Neuronal stem cell (in vitro differentiated cells): Measurements from ENCODE around the gene ZCCHC18. TPM values are rescaled to one million over a fixed set of nuclear protein-coding genes. Genes with fewer than 3 reads are reported as not detected.
"Not testable (repeated sequence)": the region's sequence is repeated elsewhere in the genome, so short reads cannot be mapped to it uniquely, and the experiment has no call there.

Experiments used
- DNase-seq: peaks from one replicate; pipeline ENCODE4 v3.0.0-alpha.2; 2013; ENCODE audit warnings: low spot score
- H2AFZ ChIP-seq: one replicate; pipeline ENCODE4 v1.6.1; 2013; ENCODE audit warnings: mild to moderate bottlenecking, low read length, inconsistent platforms
- H2AK5ac ChIP-seq: 2 replicates; pipeline ENCODE4 v1.6.1; 2013; ENCODE audit warnings: low read depth, mild to moderate bottlenecking, inconsistent platforms, low read length, moderate library complexity, mixed read lengths
- H2BK120ac ChIP-seq: 2 replicates; pipeline ENCODE4 v1.6.1; 2013; ENCODE audit warnings: low read depth, mild to moderate bottlenecking, inconsistent platforms, low read length, moderate library complexity, mixed read lengths
- H2BK12ac ChIP-seq: one replicate; pipeline ENCODE4 v1.6.1; 2013; ENCODE audit warnings: low read length, inconsistent platforms
- H2BK15ac ChIP-seq: 2 replicates; pipeline ENCODE4 v1.6.1; 2013; ENCODE audit warnings: mild to moderate bottlenecking, low read length, inconsistent platforms, mixed read lengths
- H2BK5ac ChIP-seq: one replicate; pipeline ENCODE4 v1.6.1; 2013; ENCODE audit warnings: inconsistent platforms, mild to moderate bottlenecking, low read length, moderate library complexity
- H3K14ac ChIP-seq: one replicate; pipeline ENCODE4 v1.6.1; 2013; ENCODE audit warnings: low read length, inconsistent platforms
- H3K18ac ChIP-seq: 2 replicates; pipeline ENCODE4 v1.6.1; 2013; ENCODE audit warnings: low read length, inconsistent platforms
- H3K23ac ChIP-seq: 2 replicates; pipeline ENCODE4 v1.6.1; 2013; ENCODE audit warnings: low read depth, mild to moderate bottlenecking, mixed read lengths, low read length, inconsistent platforms; ENCODE audit not compliant: poor library complexity
- H3K27ac ChIP-seq: replicated peaks from 3 replicates; pipeline ENCODE4 v1.5.1; 2013; ENCODE audit warnings: low read length, inconsistent platforms
- H3K27me3 ChIP-seq, 3 experiments: 2 replicates each; pipeline ENCODE4 v1.6.1; 2013; ENCODE audit warnings: low read length in 3 of 3, mild to moderate bottlenecking in 2 of 3, inconsistent platforms in 1 of 3, low read depth in 1 of 3, mixed read lengths in 1 of 3, moderate library complexity in 1 of 3; ENCODE audit not compliant: control insufficient read depth in 3 of 3, insufficient read depth in 3 of 3
- H3K36me3 ChIP-seq, 2 donors: replicated peaks in 1 of 2; 2 replicates each; pipeline ENCODE4 v1.6.1; 2013; ENCODE audit warnings: low read length in 2 of 2; ENCODE audit not compliant: control insufficient read depth in 2 of 2, insufficient read depth in 2 of 2
- H3K4ac ChIP-seq: 2 replicates; pipeline ENCODE4 v1.6.1; 2013; ENCODE audit warnings: inconsistent platforms, mild to moderate bottlenecking, low read length, moderate library complexity
- H3K4me1 ChIP-seq, 2 donors: 1 replicate in 1 of 2; 2 replicates in 1 of 2; pipeline ENCODE4 v1.6.1; 2013; ENCODE audit warnings: low read length in 2 of 2, low read depth in 1 of 2; ENCODE audit not compliant: control insufficient read depth in 2 of 2, insufficient read depth in 1 of 2
- H3K4me2 ChIP-seq: one replicate; pipeline ENCODE4 v1.6.1; 2013; ENCODE audit warnings: mild to moderate bottlenecking, low read length, inconsistent platforms; ENCODE audit not compliant: insufficient read depth, poor library complexity, severe bottlenecking
- H3K4me3 ChIP-seq, 2 donors: 2 replicates each; pipeline ENCODE4 v1.5.1; 2013; ENCODE audit warnings: low read length in 2 of 2, mild to moderate bottlenecking in 2 of 2, inconsistent platforms in 1 of 2, moderate library complexity in 1 of 2
- H3K79me1 ChIP-seq: one replicate; pipeline ENCODE4 v1.6.1; 2013; ENCODE audit warnings: low read depth, mild to moderate bottlenecking, inconsistent platforms, low read length, moderate library complexity
- H3K9ac ChIP-seq: one replicate; pipeline ENCODE4 v1.6.1; 2013; ENCODE audit warnings: mild to moderate bottlenecking, low read depth, low read length, inconsistent platforms; ENCODE audit not compliant: poor library complexity
- H3K9me3 ChIP-seq, 2 donors: replicated peaks in 1 of 2; 2 replicates each; pipeline versions ENCODE3 to v1.6.1; 2013; ENCODE audit warnings: low read length in 2 of 2, mild to moderate bottlenecking in 2 of 2, inconsistent platforms in 1 of 2, low read depth in 1 of 2, mixed read lengths in 1 of 2, moderate library complexity in 1 of 2; ENCODE audit not compliant: control insufficient read depth in 2 of 2, insufficient read depth in 1 of 2
- H4K8ac ChIP-seq: one replicate; pipeline ENCODE4 v1.6.1; 2013; ENCODE audit warnings: low read depth, mild to moderate bottlenecking, inconsistent platforms, low read length, moderate library complexity
- H4K91ac ChIP-seq: one replicate; pipeline ENCODE4 v1.6.1; 2013; ENCODE audit warnings: low read length, low read depth, mild to moderate bottlenecking, inconsistent platforms; ENCODE audit not compliant: poor library complexity
- WGBS, 2 donors: extraction: QIAGEN DNeasy Blood & Tissue Kit; methylation state at CpG; one replicate each; pipeline ENCODE4 v1.1.7; 2013; ENCODE audit warnings: missing lambda C conversion rate in 2 of 2, mixed read lengths in 1 of 2; ENCODE audit not compliant: insufficient read length in 2 of 2, insufficient replicate concordance in 1 of 2; ENCODE audit errors: extremely low coverage in 2 of 2; 5-methylcytosine and 5-hydroxymethylcytosine counted together
- polyA plus RNA-seq, 2 experiments: library from polyadenylated mRNA; stranded (reverse); fragments of 200-250 nt; gene quantifications; one replicate each; pipeline ENCODE4 v1.2.3, GENCODE V29; 2013

ZCCHC18 gene
- polyA plus RNA-seq (2013, experiment 1 of 2): 7.6 TPM
- polyA plus RNA-seq (2013, experiment 2 of 2): 6.7 TPM

GRCh38 chrX:104112326-104112951 is at the start of gene ZCCHC18:
Gene ZCCHC18, plus strand, starts transcription at chrX:104112523. Its CDS starts 1,589 bp downstream, at chrX:104114112.
- no peaks in the 10 kb centered on the region for H3K36me3 ChIP-seq
- no CpG with 5 or more reads among the region's 67 CpGs for WGBS, 2 donors
- peak within 1 kb of the TSS; percentile 38 for H3K14ac ChIP-seq
- no peak within 1 kb of the TSS for H4K91ac ChIP-seq
- H3K79me1 ChIP-seq: no peaks in the 10 kb centered on the region
- peaks cover 6 to 15% of the 10 kb centered on the region in 2 donors for H3K4me1 ChIP-seq
- peak within 1 kb of the TSS; percentile 84 for H3K27ac ChIP-seq
- H2AFZ ChIP-seq: peak within 1 kb of the TSS; percentile 85
- peak within 1 kb of the TSS; percentile 91 for H3K18ac ChIP-seq
- H3K4ac ChIP-seq: no peak within 1 kb of the TSS
- no peak within 1 kb of the TSS for H3K23ac ChIP-seq
- H4K8ac ChIP-seq: no peak within 1 kb of the TSS
- H3K4me3 ChIP-seq: peak within 1 kb of the TSS; percentile 65 to 92
- DNase-seq: peak; percentile 78
- H3K9ac ChIP-seq: peak within 1 kb of the TSS; percentile 84
- peak within 1 kb of the TSS; percentile 66 for H3K4me2 ChIP-seq
- no peak within 1 kb of the TSS for H2BK15ac ChIP-seq
- H3K27me3 ChIP-seq: no peaks in the 10 kb centered on the region
- H2AK5ac ChIP-seq: no peak within 1 kb of the TSS
- H2BK12ac ChIP-seq: no peak within 1 kb of the TSS
- no peaks in the 10 kb centered on the region for H3K9me3 ChIP-seq
- H2BK5ac ChIP-seq: no peak within 1 kb of the TSS
- H2BK120ac ChIP-seq: no peak within 1 kb of the TSS

GRCh38 chrX:104062636-104063035 is 49.7 kb upstream of the ZCCHC18 start:
- H3K9ac ChIP-seq, H2BK15ac ChIP-seq, H4K8ac ChIP-seq, H2AFZ ChIP-seq, H2BK120ac ChIP-seq, H4K91ac ChIP-seq, H3K18ac ChIP-seq, H2BK5ac ChIP-seq, H3K27ac ChIP-seq, H3K23ac ChIP-seq, DNase-seq, H3K4me3 ChIP-seq, H3K9me3 ChIP-seq, H3K36me3 ChIP-seq, H3K4me2 ChIP-seq, H3K4ac ChIP-seq, H3K27me3 ChIP-seq, H3K4me1 ChIP-seq, H2AK5ac ChIP-seq, H2BK12ac ChIP-seq, H3K14ac ChIP-seq, H3K79me1 ChIP-seq: not testable (repeated sequence)
- no CpG with 5 or more reads among the region's 18 CpGs for whole genome bisulfite sequencing, 2 donors

GRCh38 chrX:104075778-104076445 is 36.4 kb upstream of the ZCCHC18 start, which contains the start of gene TMSB15C:
Gene TMSB15C, minus strand, starts transcription at chrX:104076236.
- not testable (repeated sequence) for H4K8ac ChIP-seq, H3K79me1 ChIP-seq, H3K36me3 ChIP-seq, H2AK5ac ChIP-seq, H3K4me1 ChIP-seq, H2BK12ac ChIP-seq, H3K4me2 ChIP-seq, H4K91ac ChIP-seq, H3K18ac ChIP-seq, H3K23ac ChIP-seq, H2AFZ ChIP-seq, H3K9me3 ChIP-seq, H3K27ac ChIP-seq, H2BK15ac ChIP-seq, H2BK120ac ChIP-seq, H3K4me3 ChIP-seq, H3K14ac ChIP-seq, H3K9ac ChIP-seq, H2BK5ac ChIP-seq, H3K27me3 ChIP-seq, DNase-seq, H3K4ac ChIP-seq
- no CpG with 5 or more reads among the region's 46 CpGs for WGBS, 2 donors

GRCh38 chrX:104077854-104078253 is 34.5 kb upstream of the ZCCHC18 start:
- not testable (repeated sequence) for H3K79me1 ChIP-seq, H3K9me3 ChIP-seq, H3K4me1 ChIP-seq, H2AK5ac ChIP-seq, H3K36me3 ChIP-seq, H3K4me3 ChIP-seq, H3K27me3 ChIP-seq, H2BK5ac ChIP-seq, H2AFZ ChIP-seq, DNase-seq, H3K23ac ChIP-seq, H3K14ac ChIP-seq, H2BK12ac ChIP-seq, H3K18ac ChIP-seq, H2BK15ac ChIP-seq, H4K91ac ChIP-seq, H3K9ac ChIP-seq, H3K4ac ChIP-seq, H4K8ac ChIP-seq, H3K27ac ChIP-seq, H2BK120ac ChIP-seq, H3K4me2 ChIP-seq
- WGBS, 2 donors: no CpG with 5 or more reads among the region's 6 CpGs
